Liver (tissue), 9 donors: ENCODE results near the gene GPHN. TPM values are rescaled to one million over a fixed set of nuclear protein-coding genes. Genes with fewer than 3 reads are reported as not detected.

ENCODE experiments used
- DNase-seq: peaks from one replicate; pipeline ENCODE4 v3.0.0-alpha.2; 2017; ENCODE audit warnings: low spot score
- H3K27ac ChIP-seq, 2 donors: one replicate each; pipeline ENCODE4 v1.7.0; 2013; ENCODE audit warnings: inconsistent platforms in 2 of 2, low read length in 2 of 2, control low read depth in 1 of 2, low read depth in 1 of 2, mild to moderate bottlenecking in 1 of 2
- H3K27me3 ChIP-seq, 4 donors: one replicate each; pipeline versions ENCODE4 v1.6.1 to v1.7.0; 2013; ENCODE audit warnings: low read length in 3 of 4, inconsistent platforms in 1 of 4, mild to moderate bottlenecking in 1 of 4, moderate library complexity in 1 of 4; ENCODE audit not compliant: control insufficient read depth in 4 of 4, insufficient read depth in 4 of 4
- H3K36me3 ChIP-seq, 4 donors: one replicate each; pipeline versions ENCODE4 v1.6.1 to v1.7.0; 2013; ENCODE audit warnings: low read length in 3 of 4, mild to moderate bottlenecking in 3 of 4, low read depth in 1 of 4, moderate library complexity in 1 of 4; ENCODE audit not compliant: control insufficient read depth in 4 of 4, insufficient read depth in 3 of 4
- H3K4me1 ChIP-seq, 4 donors: one replicate each; pipeline versions ENCODE4 v1.6.1 to v1.7.0; 2013; ENCODE audit warnings: low read length in 3 of 4, mild to moderate bottlenecking in 3 of 4, moderate library complexity in 1 of 4; ENCODE audit not compliant: control insufficient read depth in 4 of 4, insufficient read depth in 4 of 4
- H3K4me3 ChIP-seq, 3 donors: one replicate each; pipeline versions ENCODE4 v1.6.1 to v1.7.0; 2013; ENCODE audit warnings: low read length in 3 of 3, control low read depth in 1 of 3, low read depth in 1 of 3, mild to moderate bottlenecking in 1 of 3
- H3K9ac ChIP-seq, 2 donors: one replicate each; pipeline ENCODE4 v1.7.0; 2013; ENCODE audit warnings: low read length in 2 of 2, mild to moderate bottlenecking in 2 of 2, moderate library complexity in 2 of 2, control low read depth in 1 of 2, low read depth in 1 of 2
- H3K9me3 ChIP-seq, 4 donors: one replicate each; pipeline versions ENCODE4 v1.6.1 to v1.7.0; 2013; ENCODE audit warnings: low read length in 3 of 4; ENCODE audit not compliant: control insufficient read depth in 4 of 4
- EGR1 ChIP-seq, 2 donors: IDR thresholded peaks; 2 replicates each; pipeline ENCODE4 v1.6.1; 2016 to 2018; ENCODE audit warnings: antibody characterized with exemption in 2 of 2, low read depth in 2 of 2
- FOXA2 ChIP-seq: IDR thresholded peaks from 2 replicates; pipeline ENCODE4 v1.6.1; 2016; ENCODE audit warnings: antibody characterized with exemption
- HNF4A ChIP-seq, 2 donors: conservative IDR thresholded peaks; 2 replicates each; pipeline ENCODE4 v1.6.1; 2016; ENCODE audit warnings: antibody characterized with exemption in 2 of 2, mild to moderate bottlenecking in 2 of 2
- HNF4G ChIP-seq: IDR thresholded peaks from 2 replicates; pipeline ENCODE4 v1.6.1; 2016; ENCODE audit warnings: antibody characterized with exemption
- JUND ChIP-seq, 2 donors: IDR thresholded peaks; 2 replicates each; pipeline ENCODE4 v1.6.1; 2016; ENCODE audit warnings: antibody characterized with exemption in 2 of 2
- RAD21 ChIP-seq, 2 donors: IDR thresholded peaks; 2 replicates each; pipeline ENCODE4 v1.6.1; 2016; ENCODE audit warnings: antibody characterized with exemption in 2 of 2, mild to moderate bottlenecking in 2 of 2
- RXRA ChIP-seq, 2 donors: IDR thresholded peaks; 2 replicates each; pipeline ENCODE4 v1.6.1; 2017 to 2018; ENCODE audit warnings: antibody characterized with exemption in 2 of 2, mild to moderate bottlenecking in 1 of 2
- SP1 ChIP-seq: IDR thresholded peaks from 2 replicates; pipeline ENCODE4 v1.6.1; 2018; ENCODE audit warnings: antibody characterized with exemption, mild to moderate bottlenecking
- WGBS: extraction: QIAGEN DNeasy Blood & Tissue Kit; methylation state at CpG from one replicate; pipeline ENCODE4 v1.1.7; 2013; 5-methylcytosine and 5-hydroxymethylcytosine counted together
- polyA plus RNA-seq, 2 donors: library from polyadenylated mRNA; stranded (reverse) in 1 of 2; unstranded in 1 of 2; fragments of 200-250 nt in 1 of 2; fragments of >200 nt in 1 of 2; fragmentation: Nextera tagmentation in 1 of 2; extraction: Ambion mirVana in 1 of 2; gene quantifications; one replicate each; pipeline versions ENCODE4 v1.2.1 to v1.2.3, GENCODE V29; 2013 to 2015
- total RNA-seq, 2 donors: library from RNA; depleted of rRNA; stranded (reverse); fragments of >200 nt; gene quantifications; one replicate each; pipeline ENCODE4 v1.2.3, GENCODE V29; 2014
- TF ChIP-seq, protein P1 (sequence below): IDR thresholded peaks from 2 replicates; pipeline ENCODE4 v1.6.1; 2016; ENCODE audit warnings: antibody characterized with exemption
- TF ChIP-seq, protein P2 (sequence below): fragments of 150-350 bp; IDR thresholded peaks from 2 replicates; pipeline ENCODE4 v1.5.1; 2017; ENCODE audit warnings: improper control_type of control experiment, low read depth, low read length; ENCODE audit not compliant: missing input control
- TF ChIP-seq, protein P3 (sequence below): IDR thresholded peaks from 2 replicates; pipeline ENCODE4 v1.6.1; 2016; ENCODE audit warnings: antibody characterized with exemption
- TF ChIP-seq, protein P4 (sequence below): IDR thresholded peaks from 2 replicates; pipeline ENCODE4 v1.6.1; 2016; ENCODE audit warnings: antibody characterized with exemption, mild to moderate bottlenecking
- TF ChIP-seq, protein P5 (sequence below): IDR thresholded peaks from 2 replicates; pipeline ENCODE4 v1.6.1; 2016; ENCODE audit warnings: antibody characterized with exemption
- donor health status: healthy.
- donor health status: healthy.
- donor health status: healthy.
- donor health status: healthy.
- donor health status: healthy.

The GPHN gene
- total and polyA plus RNA-seq, 4 donors, result 18.4 to 76.4 (median 47.4) TPM

DNA sequence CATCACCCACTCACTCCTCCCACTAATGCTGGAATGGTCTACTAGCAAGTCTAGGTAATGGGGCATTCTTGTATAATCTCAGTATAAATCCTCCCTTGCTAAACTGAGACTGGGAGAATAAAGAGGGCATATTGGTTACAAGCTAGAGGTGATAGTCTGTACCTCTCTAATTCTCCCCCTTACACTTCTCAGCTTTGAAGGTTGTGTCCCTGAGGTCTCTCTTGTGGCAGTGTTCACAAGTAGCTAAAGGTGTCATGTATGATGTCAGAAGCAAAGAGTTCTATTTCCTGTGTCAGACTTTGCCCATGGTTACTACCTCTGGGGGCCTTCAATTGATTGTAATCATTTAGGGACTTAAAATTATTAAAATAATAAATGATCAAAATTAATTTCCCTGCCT lies 48.3 kb upstream of the GPHN start:
- no peaks in the 10 kb centered on the region for H3K9me3 ChIP-seq
- H3K4me1 ChIP-seq, result no peaks in the 10 kb centered on the region
- H3K9ac ChIP-seq, result no peak overlapping the region
- H3K4me3 ChIP-seq, result no peak overlapping the region
- no peaks in the 10 kb centered on the region for H3K36me3 ChIP-seq
- H3K27me3 ChIP-seq, result no peaks in the 10 kb centered on the region
- no peak for DNase-seq
- H3K27ac ChIP-seq, result no peak overlapping the region
- TF ChIP-seq, protein P1, sequence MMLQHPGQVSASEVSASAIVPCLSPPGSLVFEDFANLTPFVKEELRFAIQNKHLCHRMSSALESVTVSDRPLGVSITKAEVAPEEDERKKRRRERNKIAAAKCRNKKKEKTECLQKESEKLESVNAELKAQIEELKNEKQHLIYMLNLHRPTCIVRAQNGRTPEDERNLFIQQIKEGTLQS, result no peak
- no peak for TF ChIP-seq HNF4A (conservative IDR thresholded peaks at IDR 0.05)
- TF ChIP-seq, protein P2, sequence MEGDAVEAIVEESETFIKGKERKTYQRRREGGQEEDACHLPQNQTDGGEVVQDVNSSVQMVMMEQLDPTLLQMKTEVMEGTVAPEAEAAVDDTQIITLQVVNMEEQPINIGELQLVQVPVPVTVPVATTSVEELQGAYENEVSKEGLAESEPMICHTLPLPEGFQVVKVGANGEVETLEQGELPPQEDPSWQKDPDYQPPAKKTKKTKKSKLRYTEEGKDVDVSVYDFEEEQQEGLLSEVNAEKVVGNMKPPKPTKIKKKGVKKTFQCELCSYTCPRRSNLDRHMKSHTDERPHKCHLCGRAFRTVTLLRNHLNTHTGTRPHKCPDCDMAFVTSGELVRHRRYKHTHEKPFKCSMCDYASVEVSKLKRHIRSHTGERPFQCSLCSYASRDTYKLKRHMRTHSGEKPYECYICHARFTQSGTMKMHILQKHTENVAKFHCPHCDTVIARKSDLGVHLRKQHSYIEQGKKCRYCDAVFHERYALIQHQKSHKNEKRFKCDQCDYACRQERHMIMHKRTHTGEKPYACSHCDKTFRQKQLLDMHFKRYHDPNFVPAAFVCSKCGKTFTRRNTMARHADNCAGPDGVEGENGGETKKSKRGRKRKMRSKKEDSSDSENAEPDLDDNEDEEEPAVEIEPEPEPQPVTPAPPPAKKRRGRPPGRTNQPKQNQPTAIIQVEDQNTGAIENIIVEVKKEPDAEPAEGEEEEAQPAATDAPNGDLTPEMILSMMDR, result no peak
- TF ChIP-seq, protein P3, sequence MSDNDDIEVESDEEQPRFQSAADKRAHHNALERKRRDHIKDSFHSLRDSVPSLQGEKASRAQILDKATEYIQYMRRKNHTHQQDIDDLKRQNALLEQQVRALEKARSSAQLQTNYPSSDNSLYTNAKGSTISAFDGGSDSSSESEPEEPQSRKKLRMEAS, result no peak
- no peak for TF ChIP-seq RAD21 (IDR thresholded peaks at IDR 0.05)
- TF ChIP-seq RXRA (IDR thresholded peaks at IDR 0.05), result no peak

DNA sequence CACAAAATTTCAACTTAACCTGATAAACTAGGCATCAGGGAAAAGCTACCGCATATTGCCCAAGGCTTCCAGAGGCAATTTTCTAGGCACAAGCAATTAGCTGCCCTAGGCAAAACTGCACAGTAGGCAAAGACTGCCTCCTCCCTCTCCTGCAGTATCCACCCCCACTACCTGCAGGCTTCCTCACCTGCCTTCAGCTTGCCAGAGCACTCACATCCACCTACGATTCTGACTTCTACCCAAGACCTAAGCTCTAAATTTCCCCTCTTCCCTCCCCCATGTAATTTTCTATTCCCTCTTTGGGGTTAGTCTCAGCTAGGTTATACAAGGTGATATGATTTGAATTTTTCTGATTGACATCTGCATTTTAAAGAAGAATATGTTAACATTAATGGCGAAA lies 43.7 kb upstream of the GPHN start:
- Histone ChIP-seq H3K9me3 (no peaks in the 10 kb centered on the region), H3K9ac (no peak overlapping the region), H3K4me1 (peaks cover 0 to 6% (median 3%) of the 10 kb centered on the region in 4 donors), H3K4me3 (no peak overlapping the region), H3K27ac (no peak overlapping the region), H3K27me3 (no peaks in the 10 kb centered on the region), H3K36me3 (no peaks in the 10 kb centered on the region)
- 96% methylated on average over 3 of the region's 3 CpGs for WGBS
- no peak for DNase-seq
- TF ChIP-seq EGR1 (IDR thresholded peaks at IDR 0.05; ENCODE audit: low read depth in 2 of 2) (no peak), SP1 (no peak), HNF4G (no peak), JUND (IDR thresholded peaks at IDR 0.05) (no peak), FOXA2 (no peak)
- TF ChIP-seq, protein P2, result no peak
- TF ChIP-seq, protein P4, sequence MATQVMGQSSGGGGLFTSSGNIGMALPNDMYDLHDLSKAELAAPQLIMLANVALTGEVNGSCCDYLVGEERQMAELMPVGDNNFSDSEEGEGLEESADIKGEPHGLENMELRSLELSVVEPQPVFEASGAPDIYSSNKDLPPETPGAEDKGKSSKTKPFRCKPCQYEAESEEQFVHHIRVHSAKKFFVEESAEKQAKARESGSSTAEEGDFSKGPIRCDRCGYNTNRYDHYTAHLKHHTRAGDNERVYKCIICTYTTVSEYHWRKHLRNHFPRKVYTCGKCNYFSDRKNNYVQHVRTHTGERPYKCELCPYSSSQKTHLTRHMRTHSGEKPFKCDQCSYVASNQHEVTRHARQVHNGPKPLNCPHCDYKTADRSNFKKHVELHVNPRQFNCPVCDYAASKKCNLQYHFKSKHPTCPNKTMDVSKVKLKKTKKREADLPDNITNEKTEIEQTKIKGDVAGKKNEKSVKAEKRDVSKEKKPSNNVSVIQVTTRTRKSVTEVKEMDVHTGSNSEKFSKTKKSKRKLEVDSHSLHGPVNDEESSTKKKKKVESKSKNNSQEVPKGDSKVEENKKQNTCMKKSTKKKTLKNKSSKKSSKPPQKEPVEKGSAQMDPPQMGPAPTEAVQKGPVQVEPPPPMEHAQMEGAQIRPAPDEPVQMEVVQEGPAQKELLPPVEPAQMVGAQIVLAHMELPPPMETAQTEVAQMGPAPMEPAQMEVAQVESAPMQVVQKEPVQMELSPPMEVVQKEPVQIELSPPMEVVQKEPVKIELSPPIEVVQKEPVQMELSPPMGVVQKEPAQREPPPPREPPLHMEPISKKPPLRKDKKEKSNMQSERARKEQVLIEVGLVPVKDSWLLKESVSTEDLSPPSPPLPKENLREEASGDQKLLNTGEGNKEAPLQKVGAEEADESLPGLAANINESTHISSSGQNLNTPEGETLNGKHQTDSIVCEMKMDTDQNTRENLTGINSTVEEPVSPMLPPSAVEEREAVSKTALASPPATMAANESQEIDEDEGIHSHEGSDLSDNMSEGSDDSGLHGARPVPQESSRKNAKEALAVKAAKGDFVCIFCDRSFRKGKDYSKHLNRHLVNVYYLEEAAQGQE, result no peak
- TF ChIP-seq, protein P5, sequence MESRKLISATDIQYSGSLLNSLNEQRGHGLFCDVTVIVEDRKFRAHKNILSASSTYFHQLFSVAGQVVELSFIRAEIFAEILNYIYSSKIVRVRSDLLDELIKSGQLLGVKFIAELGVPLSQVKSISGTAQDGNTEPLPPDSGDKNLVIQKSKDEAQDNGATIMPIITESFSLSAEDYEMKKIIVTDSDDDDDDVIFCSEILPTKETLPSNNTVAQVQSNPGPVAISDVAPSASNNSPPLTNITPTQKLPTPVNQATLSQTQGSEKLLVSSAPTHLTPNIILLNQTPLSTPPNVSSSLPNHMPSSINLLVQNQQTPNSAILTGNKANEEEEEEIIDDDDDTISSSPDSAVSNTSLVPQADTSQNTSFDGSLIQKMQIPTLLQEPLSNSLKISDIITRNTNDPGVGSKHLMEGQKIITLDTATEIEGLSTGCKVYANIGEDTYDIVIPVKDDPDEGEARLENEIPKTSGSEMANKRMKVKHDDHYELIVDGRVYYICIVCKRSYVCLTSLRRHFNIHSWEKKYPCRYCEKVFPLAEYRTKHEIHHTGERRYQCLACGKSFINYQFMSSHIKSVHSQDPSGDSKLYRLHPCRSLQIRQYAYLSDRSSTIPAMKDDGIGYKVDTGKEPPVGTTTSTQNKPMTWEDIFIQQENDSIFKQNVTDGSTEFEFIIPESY, result no peak
